PC-9 (cell line): ENCODE results near the gene RAVER1.

ENCODE experiments used
- CTCF ChIP-seq: fragments of 200-600 bp; sonication (generic); conservative IDR thresholded peaks from 2 replicates; pipeline ENCODE4 v1.6.1; 2017; ENCODE audit warnings: mixed run types, antibody characterized with exemption, mild to moderate bottlenecking, moderate library complexity
- EZH2 ChIP-seq: fragments of 200-600 bp; sonication (generic); IDR thresholded peaks from 2 replicates; pipeline ENCODE4 v1.8.0; 2017; ENCODE audit warnings: antibody characterized with exemption, low read depth

GRCh38 chr19:10274589-10274988 lies 58.7 kb downstream of the RAVER1 start:
- no peak for TF ChIP-seq CTCF
- TF ChIP-seq EZH2: no peak
